ENCODE measurements around the gene PKD1L1. TPM values are rescaled to one million over a fixed set of nuclear protein-coding genes. Genes with fewer than 3 reads are reported as not detected.

Gene PKD1L1
- total RNA-seq, 4 donors from 2014 or later, result 0.18 to 0.83 (median 0.44) TPM

DNA sequence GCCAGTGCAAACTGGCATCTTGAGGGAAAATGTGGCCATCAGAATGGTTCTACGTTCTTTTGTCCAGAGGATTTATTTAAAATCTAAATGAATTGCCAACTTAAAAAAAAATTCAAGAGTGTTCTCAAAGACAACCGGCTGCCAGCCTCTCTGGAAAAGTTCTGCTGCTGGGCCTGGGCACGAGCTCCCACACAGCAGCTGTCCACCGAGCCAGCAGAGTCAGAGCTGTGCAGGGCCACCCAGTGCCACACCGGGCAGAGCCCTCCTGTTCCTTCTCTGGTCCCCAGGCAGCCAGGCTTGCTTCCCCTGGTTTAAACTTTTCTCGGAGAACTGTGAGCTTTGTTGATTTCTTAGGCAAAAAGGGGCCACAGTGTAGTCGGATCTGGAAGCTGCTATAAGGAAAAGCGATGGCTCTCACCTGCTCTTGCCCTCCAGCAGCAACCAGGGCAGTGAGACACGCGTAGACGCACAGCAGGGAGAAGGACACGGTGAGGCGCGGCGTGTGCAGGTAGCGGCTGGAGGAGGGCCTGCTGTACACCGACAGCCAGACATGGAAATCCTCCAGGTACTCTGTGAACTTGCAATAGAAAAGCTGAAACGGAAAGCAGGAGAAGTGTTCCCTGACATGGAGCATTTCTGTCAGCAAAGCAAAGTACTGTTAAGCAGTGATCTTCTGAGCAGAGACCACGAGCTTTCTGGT is 111.6 kb downstream of the PKD1L1 start:
- no peak overlapping the region for H3K27ac ChIP-seq
- TF ChIP-seq CTCF (IDR thresholded peaks at IDR 0.05), result no peak
- no peak for TF ChIP-seq POLR2A (IDR thresholded peaks at IDR 0.05)

DNA sequence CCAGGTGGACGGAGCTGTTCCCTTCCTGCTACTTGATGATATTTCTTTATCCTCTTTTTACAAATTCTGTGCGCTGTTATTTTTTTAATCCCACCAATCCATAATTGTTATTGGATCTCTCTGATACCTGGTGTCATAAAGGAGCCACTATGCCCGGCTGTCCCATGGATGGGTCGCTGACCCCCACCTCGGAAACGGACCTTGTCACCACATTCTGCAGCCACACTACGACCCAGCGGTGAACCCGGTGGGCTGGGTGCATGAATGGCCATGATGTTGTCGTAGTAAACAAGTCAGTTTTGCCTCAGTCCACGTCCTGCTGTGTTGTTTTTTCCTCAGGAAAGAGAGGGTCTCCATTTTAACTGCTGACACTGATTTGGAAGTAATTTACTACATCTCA is 112.2 kb downstream of the PKD1L1 start:
- DNase-seq, result no peak
- no peaks in the 10 kb centered on the region for H3K9me3 ChIP-seq

More for the DNA sequence above, 111.6 kb downstream of the PKD1L1 start:
- H3K36me3 ChIP-seq, result no peaks in the 10 kb centered on the region
- no peak for DNase-seq
- H3K9me3 ChIP-seq, result no peaks in the 10 kb centered on the region
- no peaks in the 10 kb centered on the region for H3K27me3 ChIP-seq
- H3K4me1 ChIP-seq, result no peaks in the 10 kb centered on the region
- H3K4me3 ChIP-seq, result no peak overlapping the region

DNA sequence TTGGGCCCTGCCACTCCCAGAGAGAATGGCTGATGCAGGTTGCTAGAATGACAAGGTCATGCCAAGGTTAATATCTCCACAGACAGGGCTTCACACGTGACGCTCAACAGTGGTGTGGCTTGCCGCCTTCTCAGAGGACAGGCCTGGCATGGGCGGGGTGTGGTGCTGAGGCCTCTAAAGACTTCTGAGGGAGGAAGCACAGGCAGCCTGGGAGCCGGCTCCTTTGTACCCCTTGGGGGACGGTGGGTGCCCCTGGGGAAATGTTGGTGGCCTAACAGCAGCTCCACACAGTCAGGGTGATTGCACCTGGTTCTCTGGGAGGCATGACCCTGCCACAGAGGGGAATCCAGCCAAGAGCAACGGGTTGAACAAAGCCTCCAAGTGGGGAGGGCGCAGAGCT is 115.1 kb downstream of the PKD1L1 start:
- Histone ChIP-seq H3K4me1 (no peaks in the 10 kb centered on the region), H3K9me3 (no peaks in the 10 kb centered on the region), H3K4me3 (no peak overlapping the region), H3K27ac (no peak overlapping the region), H3K27me3 (no peaks in the 10 kb centered on the region), H3K36me3 (no peaks in the 10 kb centered on the region)
- TF ChIP-seq POLR2A (IDR thresholded peaks at IDR 0.05) (no peak), CTCF (IDR thresholded peaks at IDR 0.05) (no peak)
- peak in 1 of 3 donors; percentile 39 for DNase-seq

More for the DNA sequence above, 112.2 kb downstream of the PKD1L1 start:
- TF ChIP-seq POLR2A (IDR thresholded peaks at IDR 0.05) (no peak), CTCF (IDR thresholded peaks at IDR 0.05) (no peak)
- Histone ChIP-seq H3K4me1 (no peaks in the 10 kb centered on the region), H3K27me3 (no peaks in the 10 kb centered on the region), H3K4me3 (no peak overlapping the region), H3K36me3 (no peaks in the 10 kb centered on the region), H3K27ac (no peak overlapping the region)

DNA sequence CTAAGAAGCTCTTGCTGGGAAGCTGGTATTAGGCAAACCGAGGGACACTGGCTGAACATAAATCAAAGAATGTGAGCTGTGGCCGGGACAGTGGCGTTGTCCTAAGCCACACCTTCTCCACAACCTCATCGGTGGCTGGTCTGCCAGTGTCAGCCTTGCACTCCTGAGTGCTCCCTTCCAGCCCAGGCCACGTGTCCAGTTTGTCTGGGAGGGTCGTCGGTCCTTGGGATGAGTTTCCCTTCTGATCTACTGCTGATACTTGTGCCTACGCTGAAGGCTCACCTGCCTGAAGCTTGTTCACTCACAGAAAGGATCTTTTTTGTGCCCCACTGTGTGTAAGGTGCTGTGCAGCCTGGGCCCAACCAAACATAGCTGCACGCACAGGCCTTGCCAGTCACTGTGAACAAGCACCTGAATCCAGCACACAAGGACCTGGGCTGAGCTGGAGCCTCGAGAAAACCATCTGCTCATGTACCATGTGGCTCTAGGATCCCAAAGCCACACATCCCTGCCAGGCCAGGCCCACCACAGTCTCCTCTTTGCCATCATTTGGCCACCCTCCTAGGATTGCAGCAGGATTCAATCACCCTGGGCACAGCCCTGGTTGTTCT is 116.1 kb downstream of the PKD1L1 start:
- Histone ChIP-seq H3K4me1 (no peaks in the 10 kb centered on the region), H3K27me3 (no peaks in the 10 kb centered on the region), H3K4me3 (no peak overlapping the region), H3K36me3 (no peaks in the 10 kb centered on the region), H3K27ac (no peak overlapping the region), H3K9me3 (no peaks in the 10 kb centered on the region)
- TF ChIP-seq POLR2A (IDR thresholded peaks at IDR 0.05), result no peak
- no peak for TF ChIP-seq CTCF (IDR thresholded peaks at IDR 0.05)
- no peak for DNase-seq

GRCh38 chr7:47830015-47830414 is 118.3 kb downstream of the PKD1L1 start:
- no peak overlapping the region for H3K4me3 ChIP-seq
- TF ChIP-seq POLR2A (IDR thresholded peaks at IDR 0.05), result no peak
- TF ChIP-seq CTCF (IDR thresholded peaks at IDR 0.05), result no peak
- no peaks in the 10 kb centered on the region for H3K27me3 ChIP-seq
- H3K4me1 ChIP-seq, result no peaks in the 10 kb centered on the region
- no peak for DNase-seq
- H3K9me3 ChIP-seq, result no peaks in the 10 kb centered on the region
- H3K27ac ChIP-seq, result no peak overlapping the region
- H3K36me3 ChIP-seq, result no peaks in the 10 kb centered on the region
